GM23338 (cell line): ENCODE measurements around the gene FBXW7. TPM values are rescaled to one million over a fixed set of nuclear protein-coding genes. Genes with fewer than 3 reads are reported as not detected.

Source experiments
- ATAC-seq: fragments of 200-7000 bp; cut with Tn5 transposase; 3 replicates; pipeline ENCODE4 v1.9.1; 2020
- DNase-seq: peaks from one replicate; pipeline ENCODE4 v3.0.0-alpha.2; 2015; ENCODE audit warnings: low spot score
- H2AFZ ChIP-seq: fragments of 200-600 bp; sonication (generic); 2 replicates; pipeline ENCODE4 v1.8.0; 2016; ENCODE audit warnings: antibody characterized with exemption, mild to moderate bottlenecking, moderate library complexity
- H3F3A ChIP-seq: fragments of 200-600 bp; sonication (generic); replicated peaks from 2 replicates; pipeline ENCODE4 v1.8.0; 2017; ENCODE audit warnings: antibody characterized with exemption, mixed run types, low read depth
- H3K27ac ChIP-seq: fragments of 200-600 bp; sonication (generic); 2 replicates; pipeline ENCODE4 v1.6.1; 2016; ENCODE audit warnings: low read depth
- H3K27me3 ChIP-seq: fragments of 200-600 bp; sonication (generic); 2 replicates; pipeline ENCODE4 v1.8.0; 2016; ENCODE audit warnings: mild to moderate bottlenecking, mixed run types, moderate library complexity; ENCODE audit not compliant: insufficient read depth
- H3K36me3 ChIP-seq: fragments of 200-600 bp; sonication (generic); 2 replicates; pipeline ENCODE4 v1.8.0; 2016; ENCODE audit warnings: mild to moderate bottlenecking; ENCODE audit not compliant: insufficient read depth
- H3K4me1 ChIP-seq: fragments of 200-600 bp; sonication (generic); 2 replicates; pipeline ENCODE4 v1.8.0; 2016; ENCODE audit warnings: mild to moderate bottlenecking, moderate library complexity; ENCODE audit not compliant: insufficient read depth
- H3K4me2 ChIP-seq: fragments of 200-600 bp; sonication (generic); 2 replicates; pipeline ENCODE4 v1.7.1; 2017; ENCODE audit warnings: mixed run types
- H3K4me3 ChIP-seq: fragments of 200-600 bp; sonication (generic); 2 replicates; pipeline ENCODE4 v1.6.1; 2016; ENCODE audit warnings: mixed run types
- H3K79me2 ChIP-seq: fragments of 200-600 bp; sonication (generic); replicated peaks from 2 replicates; pipeline ENCODE4 v1.8.0; 2017; ENCODE audit warnings: mild to moderate bottlenecking; ENCODE audit not compliant: insufficient read depth
- H3K9me2 ChIP-seq: fragments of 200-600 bp; sonication (generic); 2 replicates; pipeline ENCODE4 v1.8.0; 2017; ENCODE audit not compliant: insufficient read depth
- H4K20me1 ChIP-seq: fragments of 200-600 bp; sonication (generic); replicated peaks from 2 replicates; pipeline ENCODE4 v1.8.0; 2017; ENCODE audit warnings: mild to moderate bottlenecking; ENCODE audit not compliant: insufficient read depth
- H3K27ac Mint-ChIP-seq: 2 replicates; pipeline ENCODE4 v1.8.0; 2020; ENCODE audit warnings: inconsistent platforms, mild to moderate bottlenecking, moderate library complexity, mixed read lengths
- H3K27me3 Mint-ChIP-seq: 3 replicates; pipeline ENCODE4 v1.8.0; 2022; ENCODE audit warnings: low read depth, mild to moderate bottlenecking, moderate library complexity, mixed read lengths, inconsistent platforms; ENCODE audit not compliant: insufficient read depth, poor library complexity
- H3K36me3 Mint-ChIP-seq: 3 replicates; pipeline ENCODE4 v1.8.0; 2021; ENCODE audit warnings: low read depth, mild to moderate bottlenecking, inconsistent platforms, moderate library complexity, mixed read lengths
- H3K4me1 Mint-ChIP-seq: 3 replicates; pipeline ENCODE4 v1.8.0; 2020; ENCODE audit warnings: mild to moderate bottlenecking, inconsistent platforms, mixed read lengths
- H3K4me3 Mint-ChIP-seq: 3 replicates; pipeline ENCODE4 v1.8.0; 2021; ENCODE audit warnings: moderate library complexity, mild to moderate bottlenecking, inconsistent platforms, mixed read lengths
- H3K9me3 Mint-ChIP-seq: 3 replicates; pipeline ENCODE4 v1.8.0; 2020; ENCODE audit warnings: moderate library complexity, mild to moderate bottlenecking, inconsistent platforms, mixed read lengths
- CREB1 ChIP-seq: fragments of 250-450 bp; sonication (Bioruptor Pico); IDR thresholded peaks from 2 replicates; pipeline ENCODE4 v1.5.0; 2020; ENCODE audit warnings: low read depth, mild to moderate bottlenecking, moderate library complexity
- CTCF ChIP-seq, 2 experiments: fragments of 200-600 bp in 1 of 2; sonication (generic) in 1 of 2; conservative IDR thresholded peaks; 2 replicates each; pipeline versions ENCODE4 v1.5.1 to v1.6.1; 2016 to 2017; ENCODE audit warnings: antibody characterized with exemption in 2 of 2, low read depth in 2 of 2, mild to moderate bottlenecking in 2 of 2, moderate library complexity in 1 of 2
- ETS1 ChIP-seq: IDR thresholded peaks from 2 replicates; pipeline ENCODE4 v1.6.1; 2016; ENCODE audit warnings: antibody characterized with exemption
- EZH2 ChIP-seq: fragments of 200-600 bp; sonication (generic); IDR thresholded peaks from one replicate; pipeline ENCODE4 v1.8.0; 2017; ENCODE audit warnings: antibody characterized with exemption, mild to moderate bottlenecking, low read depth; ENCODE audit not compliant: unreplicated experiment
- EZH2phosphoT487 ChIP-seq: fragments of 200-600 bp; sonication (generic); IDR thresholded peaks from one replicate; pipeline ENCODE4 v1.8.1; 2018; ENCODE audit warnings: antibody characterized with exemption; ENCODE audit not compliant: unreplicated experiment
- JUNB ChIP-seq: IDR thresholded peaks from one replicate; pipeline ENCODE4 v1.6.1; 2016; ENCODE audit warnings: antibody characterized with exemption; ENCODE audit not compliant: unreplicated experiment
- NANOG ChIP-seq: IDR thresholded peaks from 2 replicates; pipeline ENCODE4 v1.6.1; 2016; ENCODE audit warnings: antibody characterized with exemption, borderline replicate concordance
- POLR2AphosphoS5 ChIP-seq: IDR thresholded peaks from 2 replicates; pipeline ENCODE4 v1.6.1; 2016; ENCODE audit warnings: antibody characterized with exemption, low read depth
- REST ChIP-seq: IDR thresholded peaks from one replicate; pipeline ENCODE4 v1.6.1; 2018; ENCODE audit warnings: antibody characterized with exemption; ENCODE audit not compliant: unreplicated experiment
- STAT1 ChIP-seq: IDR thresholded peaks from one replicate; pipeline ENCODE4 v1.6.1; 2016; ENCODE audit warnings: antibody characterized with exemption; ENCODE audit not compliant: unreplicated experiment
- ZNF114 ChIP-seq: fragments of 250-450 bp; sonication (Bioruptor Pico); IDR thresholded peaks from 2 replicates; pipeline ENCODE4 v1.5.0; 2020; ENCODE audit warnings: mild to moderate bottlenecking, moderate library complexity
- ZNF331 ChIP-seq: fragments of 250-450 bp; sonication (Bioruptor Pico); IDR thresholded peaks from 2 replicates; pipeline ENCODE4 v1.5.0; 2020; ENCODE audit warnings: low read depth, mild to moderate bottlenecking, moderate library complexity
- ZNF462 ChIP-seq: fragments of 250-450 bp; sonication (Bioruptor Pico); IDR thresholded peaks from 2 replicates; pipeline ENCODE4 v1.5.0; 2020; ENCODE audit warnings: mild to moderate bottlenecking, moderate library complexity
- polyA plus RNA-seq: library from polyadenylated mRNA; unstranded; fragments of >200 nt; fragmentation: Nextera tagmentation; extraction: Ambion mirVana; gene quantifications from 2 replicates; pipeline ENCODE4 v1.2.1, GENCODE V29; 2016
- total RNA-seq: library from RNA; depleted of rRNA; stranded (reverse); fragments of >200 nt; shearing (Covaris generic); gene quantifications from 2 replicates; pipeline ENCODE4 v1.2.3, GENCODE V29; 2014

Gene FBXW7
- total and polyA plus RNA-seq, 2 experiments from 2014 or later = 25.8 to 34.7 TPM

- no peak for TF ChIP-seq ZNF462 (CRISPR knock-in tag)
Measured at GRCh38 chr4:152459326-152459725, 76.6 kb downstream of the FBXW7 start (continued).

- Mint-ChIP-seq H3K27me3 (peaks cover 1% of the 10 kb centered on the region), H3K9me3 (no peaks in the 10 kb centered on the region), H3K27ac (no peak overlapping the region), H3K36me3 (no peaks in the 10 kb centered on the region), H3K4me1 (peaks cover 11% of the 10 kb centered on the region), H3K4me3 (no peak overlapping the region)
- no peaks in the 10 kb centered on the region for H3K9me2 ChIP-seq
- H3K4me1 ChIP-seq = 0 out of 2 replicates have a peak, but pooled peaks cover 1% of the 10 kb centered on the region
- no peaks in the 10 kb centered on the region for H3K27me3 ChIP-seq
- H4K20me1 ChIP-seq = peaks cover 4% of the 10 kb centered on the region
- no peak overlapping the region for H2AFZ ChIP-seq
- no peaks in the 10 kb centered on the region for H3K36me3 ChIP-seq
- no peak overlapping the region for H3K27ac ChIP-seq
- no peak overlapping the region for H3K4me2 ChIP-seq
- ATAC-seq = no peak
- peaks cover 77% of the 10 kb centered on the region for H3K79me2 ChIP-seq
- no peak overlapping the region for H3K4me3 ChIP-seq
- DNase-seq = no peak
- no peaks in the 10 kb centered on the region for H3F3A ChIP-seq
- TF ChIP-seq STAT1 (no peak), ETS1 (no peak), JUNB (no peak), REST (no peak), ZNF114 (CRISPR knock-in tag) (no peak), CREB1 (no peak), EZH2phosphoT487 (no peak), CTCF (conservative IDR thresholded peaks at IDR 0.05; ENCODE audit: low read depth in 2 of 2) (no peak), ZNF331 (CRISPR knock-in tag) (no peak), EZH2 (no peak), POLR2AphosphoS5 (no peak), NANOG (no peak)
Measured at GRCh38 chr4:152458801-152459302, 77.0 kb downstream of the FBXW7 start.
